HL-60 (cell line): Measurements from ENCODE around the gene TBC1D9B.

ENCODE experiments used
- DNase-seq, 2 experiments: peaks; one replicate each; pipeline ENCODE4 v3.0.0-alpha.2; 2010 to 2020; ENCODE audit warnings: low read depth in 1 of 2, low spot score in 1 of 2
- H3K27ac ChIP-seq: fragments of 250-450 bp; sonication (Bioruptor Pico); replicated peaks from 2 replicates; pipeline ENCODE4 v1.5.1; 2020; ENCODE audit warnings: mild to moderate bottlenecking, moderate library complexity
- H3K27me3 ChIP-seq: fragments of 250-450 bp; sonication (Bioruptor Pico); 2 replicates; pipeline ENCODE4 v1.5.1; 2021; ENCODE audit warnings: mild to moderate bottlenecking, moderate library complexity; ENCODE audit not compliant: insufficient read depth, poor library complexity, severe bottlenecking
- H3K4me3 ChIP-seq: replicated peaks from 2 replicates; pipeline ENCODE4 v1.5.1; 2011; ENCODE audit warnings: mild to moderate bottlenecking, control low read depth, low read length; ENCODE audit not compliant: insufficient read depth
- CTCF ChIP-seq: IDR thresholded peaks from one replicate; pipeline ENCODE4 v1.5.1; 2011; ENCODE audit warnings: low read length, control low read depth, inconsistent platforms; ENCODE audit not compliant: insufficient read depth
- GABPA ChIP-seq: IDR thresholded peaks from 2 replicates; pipeline ENCODE4 v1.6.1; 2012; ENCODE audit warnings: low read depth
- POLR2AphosphoS5 ChIP-seq: IDR thresholded peaks from 2 replicates; pipeline ENCODE4 v1.6.1; 2012; ENCODE audit warnings: low read depth
- SPI1 ChIP-seq: IDR thresholded peaks from 2 replicates; pipeline ENCODE4 v1.6.1; 2012; ENCODE audit warnings: low read depth, mild to moderate bottlenecking, borderline replicate concordance
- long read RNA-seq: library from polyadenylated mRNA; unstranded; transcript quantifications from one replicate; pipeline ENCODE4 v2.0.0, GENCODE V29; 2020
- TF ChIP-seq, protein P1 (sequence below): IDR thresholded peaks from 2 replicates; pipeline ENCODE4 v1.6.1; 2012; ENCODE audit warnings: low read depth; ENCODE audit not compliant: insufficient replicate concordance

The TBC1D9B gene
- long read RNA-seq, full-length matches to known transcripts, result 160 of 242 reads
- long read RNA-seq, partial matches to known transcripts, result 35 of 242 reads
- long read RNA-seq, other reads (novel, unspliced or antisense), result 47 of 242 reads

DNA sequence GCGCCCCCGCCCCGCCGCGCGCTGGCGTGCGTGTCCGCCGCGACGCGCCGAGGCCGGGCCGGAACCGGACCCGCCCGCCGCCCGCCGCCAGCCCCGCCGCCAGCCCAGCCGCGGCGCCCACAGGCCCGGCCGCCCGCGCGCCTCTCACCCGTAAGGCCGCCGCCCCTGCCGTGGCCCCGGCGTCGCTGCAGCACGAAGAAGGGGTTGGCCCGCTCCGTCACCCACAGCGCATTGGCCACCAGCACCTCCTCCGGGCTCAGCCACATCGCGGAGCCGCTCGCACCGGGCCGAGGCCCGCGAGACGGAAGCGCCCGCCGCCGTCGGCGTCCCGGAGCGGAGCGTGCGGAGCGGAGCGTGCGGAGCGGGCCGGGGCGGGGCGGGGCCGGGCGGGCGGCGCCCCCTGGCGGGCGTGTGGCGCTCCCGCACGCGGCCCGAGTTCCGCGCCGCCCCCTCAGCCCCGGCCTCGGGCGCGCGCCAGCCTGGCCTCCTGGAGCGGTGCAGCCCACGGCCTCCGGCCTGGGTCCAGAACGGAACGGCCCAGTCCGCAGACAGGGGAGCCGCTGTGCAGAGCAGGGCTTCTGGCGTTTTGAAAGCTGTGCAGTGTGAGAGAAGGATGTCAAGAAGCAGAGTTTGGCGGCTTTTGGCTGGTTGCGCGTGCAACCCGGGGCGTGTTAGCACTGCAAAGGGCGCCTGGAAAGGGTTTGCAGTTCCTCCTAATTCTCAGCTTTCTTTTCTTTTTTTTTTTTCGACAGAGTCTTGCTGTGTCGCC, at the start of gene TBC1D9B:
Gene TBC1D9B, minus strand, starts transcription at position 342 of the 769 bp plus-strand sequence. Its CDS starts 76 bp downstream, at position 266.
- DNase-seq, result peak; percentile 58 to 63
- Histone ChIP-seq H3K27me3 (no peaks in the 10 kb centered on the region), H3K4me3 (peak within 1 kb of the TSS; percentile 74), H3K27ac (peak within 1 kb of the TSS; percentile 83)
- TF ChIP-seq SPI1 (peak; percentile 47; the same call in 1 of the 2 replicates), POLR2AphosphoS5 (no peak), CTCF (no peak), GABPA (no peak)

DNA sequence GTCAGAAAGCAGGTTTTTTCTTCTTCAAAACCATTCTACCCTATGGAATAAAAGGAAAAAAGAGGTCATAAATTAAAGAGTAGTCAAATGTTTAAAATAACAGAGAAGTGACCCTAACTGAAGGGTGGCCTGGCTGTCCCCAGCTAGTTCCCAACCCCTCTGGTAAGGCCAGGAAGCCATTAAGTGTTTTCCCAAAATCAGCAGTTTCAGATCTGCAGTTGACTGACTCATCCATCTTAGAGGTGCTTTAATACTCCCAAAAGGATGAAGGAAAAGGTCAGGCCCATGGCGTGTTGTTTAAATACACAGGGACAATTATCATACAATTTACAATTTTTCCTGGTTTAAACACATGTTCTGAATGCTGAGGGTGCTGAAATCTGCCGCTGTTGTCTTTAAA, 47.9 kb upstream of the TBC1D9B start:
- H3K4me3 ChIP-seq, result no peak overlapping the region
- no peak for DNase-seq
- TF ChIP-seq, protein P1, sequence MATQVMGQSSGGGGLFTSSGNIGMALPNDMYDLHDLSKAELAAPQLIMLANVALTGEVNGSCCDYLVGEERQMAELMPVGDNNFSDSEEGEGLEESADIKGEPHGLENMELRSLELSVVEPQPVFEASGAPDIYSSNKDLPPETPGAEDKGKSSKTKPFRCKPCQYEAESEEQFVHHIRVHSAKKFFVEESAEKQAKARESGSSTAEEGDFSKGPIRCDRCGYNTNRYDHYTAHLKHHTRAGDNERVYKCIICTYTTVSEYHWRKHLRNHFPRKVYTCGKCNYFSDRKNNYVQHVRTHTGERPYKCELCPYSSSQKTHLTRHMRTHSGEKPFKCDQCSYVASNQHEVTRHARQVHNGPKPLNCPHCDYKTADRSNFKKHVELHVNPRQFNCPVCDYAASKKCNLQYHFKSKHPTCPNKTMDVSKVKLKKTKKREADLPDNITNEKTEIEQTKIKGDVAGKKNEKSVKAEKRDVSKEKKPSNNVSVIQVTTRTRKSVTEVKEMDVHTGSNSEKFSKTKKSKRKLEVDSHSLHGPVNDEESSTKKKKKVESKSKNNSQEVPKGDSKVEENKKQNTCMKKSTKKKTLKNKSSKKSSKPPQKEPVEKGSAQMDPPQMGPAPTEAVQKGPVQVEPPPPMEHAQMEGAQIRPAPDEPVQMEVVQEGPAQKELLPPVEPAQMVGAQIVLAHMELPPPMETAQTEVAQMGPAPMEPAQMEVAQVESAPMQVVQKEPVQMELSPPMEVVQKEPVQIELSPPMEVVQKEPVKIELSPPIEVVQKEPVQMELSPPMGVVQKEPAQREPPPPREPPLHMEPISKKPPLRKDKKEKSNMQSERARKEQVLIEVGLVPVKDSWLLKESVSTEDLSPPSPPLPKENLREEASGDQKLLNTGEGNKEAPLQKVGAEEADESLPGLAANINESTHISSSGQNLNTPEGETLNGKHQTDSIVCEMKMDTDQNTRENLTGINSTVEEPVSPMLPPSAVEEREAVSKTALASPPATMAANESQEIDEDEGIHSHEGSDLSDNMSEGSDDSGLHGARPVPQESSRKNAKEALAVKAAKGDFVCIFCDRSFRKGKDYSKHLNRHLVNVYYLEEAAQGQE, result no peak
- no peak for TF ChIP-seq CTCF
- no peak for TF ChIP-seq SPI1
- TF ChIP-seq POLR2AphosphoS5, result no peak
- no peak for TF ChIP-seq GABPA
- H3K27ac ChIP-seq, result no peak overlapping the region
- H3K27me3 ChIP-seq, result no peaks in the 10 kb centered on the region

GRCh38 chr5:179955062-179955461, 47.4 kb upstream of the TBC1D9B start:
- TF ChIP-seq POLR2AphosphoS5, result no peak
- no peak for TF ChIP-seq GABPA
- TF ChIP-seq CTCF, result no peak
- TF ChIP-seq, protein P1, result no peak
- TF ChIP-seq SPI1, result no peak
- Histone ChIP-seq H3K4me3 (no peak overlapping the region), H3K27ac (no peak overlapping the region), H3K27me3 (no peaks in the 10 kb centered on the region)
- DNase-seq, result no peak
